HG03565 (cell line): Measurements from ENCODE around the gene SLC13A2.
A peak's percentile ranks its signal among the peaks of the same experiment; 100 is the strongest.

ENCODE experiments used
- ATAC-seq: cut with Tn5 transposase; IDR thresholded peaks from one replicate; pipeline ENCODE4 v1.9.1; 2021; ENCODE audit warnings: mild to moderate bottlenecking, moderate library complexity; ENCODE audit not compliant: unreplicated experiment

SLC13A2 gene

DNA sequence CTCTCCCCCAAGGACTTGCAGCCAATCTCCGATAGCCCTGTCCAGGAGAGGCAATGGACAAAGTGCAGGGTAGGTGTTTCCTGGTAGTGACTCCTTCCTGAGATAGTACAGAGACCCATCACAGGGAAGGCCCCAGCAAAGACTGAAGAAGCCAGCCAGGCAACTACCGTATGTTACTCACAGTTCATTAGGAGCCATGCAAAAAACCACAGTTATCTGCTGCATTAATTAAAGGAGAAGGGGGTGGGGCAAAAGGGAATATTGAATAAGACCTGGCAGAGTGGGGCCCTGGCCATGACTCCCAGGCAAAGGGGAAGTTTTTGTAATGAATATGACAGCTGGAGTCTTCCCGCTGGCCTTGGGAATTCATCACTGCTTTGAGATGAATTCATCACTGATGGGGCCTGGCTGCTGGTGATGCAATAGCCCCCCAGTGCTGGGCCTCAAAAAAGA is 2.5 kb upstream of the SLC13A2 start:
- ATAC-seq = no peak

DNA sequence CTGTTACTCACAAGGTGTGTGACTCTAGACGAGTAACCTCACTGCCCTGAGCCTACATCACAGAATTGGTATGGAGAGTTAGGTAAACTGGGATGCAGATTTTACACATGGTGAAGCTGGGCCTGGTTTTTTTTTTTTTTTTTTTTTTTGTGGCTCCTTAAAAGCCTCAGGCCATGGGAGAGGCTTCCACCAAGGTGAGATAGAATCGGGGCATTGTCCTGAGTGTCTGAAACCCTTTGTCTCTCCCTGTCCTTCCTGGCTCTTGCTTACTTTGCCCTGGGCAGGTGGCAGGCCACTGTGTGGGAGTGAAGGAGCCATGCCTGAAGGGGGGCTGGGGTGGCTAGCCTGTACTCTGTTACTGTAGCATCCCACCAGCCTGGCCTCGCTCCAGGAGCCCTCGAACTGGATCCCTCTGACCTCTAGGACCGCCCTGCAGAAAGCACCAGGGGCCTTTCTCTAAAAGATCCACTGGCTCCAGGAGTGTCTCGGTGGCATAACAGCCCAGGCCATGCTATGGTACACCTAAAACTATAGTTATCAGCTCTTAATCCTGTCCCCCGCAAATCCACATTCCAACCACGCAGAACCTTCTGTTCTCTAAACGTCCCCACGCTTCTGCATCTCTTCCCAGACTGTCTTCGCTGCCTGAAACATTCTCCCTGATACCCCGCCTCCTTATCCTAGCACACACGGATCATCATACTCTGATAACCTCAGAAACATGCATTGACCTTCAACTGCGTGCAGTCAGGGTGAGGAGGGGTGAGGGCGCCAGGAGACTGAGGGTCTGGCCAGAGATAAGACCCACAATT is 1.7 kb upstream of the SLC13A2 start:
- no peak for ATAC-seq

DNA sequence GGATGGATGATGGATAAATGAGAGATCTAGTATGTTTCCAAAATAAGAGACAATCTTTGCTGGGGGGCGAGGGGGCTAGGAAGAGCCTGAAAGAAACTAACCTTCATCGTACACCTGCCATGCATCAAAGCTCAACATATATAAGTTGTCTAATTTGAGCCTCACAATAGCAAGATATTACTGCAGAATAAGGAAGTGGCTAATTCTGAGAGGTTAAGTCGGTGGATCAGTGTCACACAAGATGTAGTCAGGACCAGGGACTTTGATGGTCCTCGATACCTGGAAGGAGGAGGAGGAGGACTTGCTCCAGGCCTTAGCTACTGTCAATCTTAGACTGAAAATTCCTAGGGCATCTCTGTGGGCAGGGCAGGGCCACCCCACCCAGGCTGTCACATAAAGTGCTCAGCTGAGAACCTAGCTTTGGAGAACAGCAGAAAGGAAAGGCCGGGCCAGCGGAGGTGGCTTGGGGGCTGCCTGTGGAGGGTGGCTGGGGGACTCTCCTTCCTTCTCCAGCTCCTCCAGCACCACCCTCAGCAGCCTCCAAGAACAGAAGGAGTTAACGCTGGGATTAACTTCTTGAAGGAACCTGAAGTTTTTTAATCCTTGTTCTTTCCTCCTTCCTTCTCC is 460 bp upstream of the SLC13A2 start:
- no peak for ATAC-seq

DNA sequence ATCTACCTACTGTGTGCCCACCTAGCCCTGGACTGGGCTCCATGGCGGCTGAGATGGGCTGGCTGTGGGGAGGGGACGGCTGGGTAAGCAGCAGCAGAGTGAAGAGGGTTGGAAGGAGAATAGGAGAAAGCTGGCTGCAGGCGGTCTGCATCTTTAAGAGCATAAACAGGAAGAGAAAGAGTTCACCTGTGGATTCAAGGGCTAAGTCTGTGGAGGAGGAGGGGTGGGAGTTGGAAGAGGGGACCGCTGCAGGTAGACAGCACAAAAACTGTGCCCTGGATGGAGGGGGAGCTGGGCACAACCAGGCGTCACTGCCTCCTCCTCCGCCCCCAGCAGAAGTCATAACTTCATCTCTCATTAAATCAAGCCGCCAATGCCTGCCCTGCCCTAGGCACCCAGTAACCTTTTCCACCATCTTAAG is 677 bp downstream of the SLC13A2 start:
- no peak for ATAC-seq

DNA sequence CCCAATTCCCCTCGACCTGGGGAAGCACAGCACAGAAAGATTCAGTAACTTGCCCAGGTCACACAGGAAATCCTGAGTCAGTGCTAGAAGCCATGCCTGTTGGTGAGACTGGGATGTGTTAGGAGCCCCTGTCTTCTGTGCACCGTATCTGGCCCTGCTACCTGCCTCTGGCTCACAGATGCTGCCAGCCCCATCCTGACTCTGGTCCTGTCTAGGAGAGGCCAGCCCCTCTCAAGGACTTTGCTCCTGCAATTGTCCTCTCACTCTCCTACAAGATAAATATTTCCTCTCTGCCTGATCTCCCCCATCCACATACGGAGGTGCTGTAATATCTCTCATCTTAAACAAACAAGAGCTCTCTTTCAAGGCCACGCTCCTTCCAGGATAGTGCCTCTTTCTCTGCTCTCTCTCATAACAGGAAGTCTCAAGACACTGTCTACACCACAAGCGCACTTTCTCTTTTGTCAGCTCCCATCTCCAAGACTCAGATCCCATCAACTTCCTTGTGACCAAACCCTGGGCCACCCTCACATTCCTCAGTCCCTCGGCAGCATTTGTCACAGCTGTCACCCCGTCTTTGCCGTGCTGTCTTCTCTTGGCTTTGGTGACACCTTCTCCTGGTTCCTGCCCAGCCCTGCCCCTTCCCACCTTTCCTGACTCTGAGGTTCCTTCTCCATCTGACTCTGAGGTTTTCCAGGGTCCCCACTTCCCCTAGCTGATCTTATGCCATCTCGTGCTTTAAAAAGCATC is 1.9 kb downstream of the SLC13A2 start:
- ATAC-seq = no peak

DNA sequence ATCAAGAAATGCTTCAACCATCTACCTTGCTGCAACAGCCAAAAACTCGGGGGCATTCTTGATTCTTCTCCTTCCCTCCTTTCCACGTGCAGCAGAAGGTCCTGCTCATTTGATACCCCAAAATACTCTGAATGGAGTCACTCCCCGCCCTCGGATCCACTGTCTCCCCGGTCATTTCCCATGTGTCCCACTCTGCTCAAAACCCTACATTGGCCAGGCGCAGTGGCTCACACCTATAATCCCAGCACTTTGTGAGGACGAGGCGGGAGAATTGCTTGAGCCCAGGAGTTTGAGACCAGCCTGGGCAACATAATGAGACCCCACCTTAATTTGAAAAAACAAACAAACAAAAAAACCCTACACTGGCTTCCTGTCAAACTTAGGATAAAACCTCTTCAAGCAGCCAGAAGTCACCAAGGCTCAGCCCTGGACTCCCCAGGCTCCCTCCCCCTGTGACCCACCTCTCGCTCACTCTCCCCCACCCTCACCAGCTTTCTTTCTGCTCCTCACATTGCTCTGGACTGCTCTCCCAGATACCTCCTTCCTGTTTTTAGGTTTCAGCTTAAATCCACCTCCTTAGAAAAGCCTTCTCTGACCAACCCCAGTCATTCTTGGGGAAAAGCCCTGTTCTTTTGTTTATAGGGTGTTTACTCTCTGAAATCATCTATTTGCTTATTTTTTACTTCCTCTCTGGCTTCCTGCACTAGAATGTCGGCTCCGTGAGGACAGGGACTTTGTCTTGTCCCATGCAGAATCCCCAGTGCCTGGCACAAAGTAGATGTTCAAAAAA is 2.8 kb downstream of the SLC13A2 start:
- ATAC-seq = no peak

DNA sequence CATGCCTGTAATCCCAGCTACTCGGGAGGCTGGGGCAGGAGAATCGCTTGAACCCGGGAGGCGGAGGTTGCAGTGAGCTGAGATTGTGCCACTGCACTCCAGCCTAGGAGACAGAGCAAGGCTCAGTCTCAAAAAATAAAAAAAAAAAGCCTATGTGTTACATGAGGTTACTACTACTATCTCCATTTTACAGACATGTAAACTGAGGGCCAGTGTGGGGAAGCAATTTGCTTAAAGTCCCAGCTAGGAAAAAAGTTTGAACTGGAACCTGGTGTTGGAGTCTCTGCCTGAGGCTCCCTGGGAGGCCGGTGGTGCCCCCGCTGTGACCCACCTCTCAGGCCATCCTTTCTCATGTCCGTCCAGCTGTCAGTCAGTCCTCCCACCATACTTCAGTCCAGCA is 4.5 kb downstream of the SLC13A2 start:
- ATAC-seq = no peak

DNA sequence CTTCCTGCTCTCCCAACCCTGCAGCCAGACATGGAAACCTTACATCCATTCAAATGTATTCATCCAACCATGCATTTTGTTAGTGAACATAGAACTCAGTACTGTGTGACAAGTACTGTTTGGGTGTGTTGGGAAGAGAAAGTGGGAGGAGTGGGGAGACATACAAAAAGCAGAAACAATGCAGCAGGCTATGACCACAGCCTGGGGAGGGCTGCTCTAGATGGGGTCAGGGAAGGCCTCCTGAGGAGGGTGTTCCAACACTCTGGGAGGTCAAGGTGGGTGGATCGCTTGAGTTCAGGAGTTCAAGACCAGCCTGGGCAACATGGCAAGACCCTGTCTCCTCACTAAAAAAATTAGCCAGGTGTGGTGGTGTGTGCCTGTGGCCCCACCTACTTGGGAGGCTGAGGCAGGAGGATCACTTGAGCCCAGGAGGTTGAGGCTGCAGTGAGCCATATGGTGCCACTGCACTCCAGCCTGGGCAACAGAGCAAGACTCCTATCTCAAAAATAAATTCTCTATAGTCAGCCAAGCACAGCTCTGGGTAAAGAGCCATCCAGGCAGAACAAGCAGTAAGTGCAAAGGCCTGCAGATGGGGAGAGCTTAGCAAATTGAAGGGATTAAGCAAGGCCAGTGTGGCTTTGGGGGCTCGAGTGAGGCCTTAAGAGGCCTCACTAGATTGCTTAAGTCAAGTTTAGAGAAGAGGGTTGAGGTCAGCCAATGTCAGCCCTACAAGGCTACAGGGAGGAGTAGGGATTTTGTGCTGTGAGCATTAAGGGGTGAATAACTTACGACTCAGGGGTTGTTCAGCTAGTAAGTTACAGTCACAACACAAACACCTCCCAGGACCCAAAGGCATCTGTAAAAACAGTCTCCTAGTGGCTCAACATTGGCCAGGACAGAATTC is 5.5 kb downstream of the SLC13A2 start:
- ATAC-seq = no peak

DNA sequence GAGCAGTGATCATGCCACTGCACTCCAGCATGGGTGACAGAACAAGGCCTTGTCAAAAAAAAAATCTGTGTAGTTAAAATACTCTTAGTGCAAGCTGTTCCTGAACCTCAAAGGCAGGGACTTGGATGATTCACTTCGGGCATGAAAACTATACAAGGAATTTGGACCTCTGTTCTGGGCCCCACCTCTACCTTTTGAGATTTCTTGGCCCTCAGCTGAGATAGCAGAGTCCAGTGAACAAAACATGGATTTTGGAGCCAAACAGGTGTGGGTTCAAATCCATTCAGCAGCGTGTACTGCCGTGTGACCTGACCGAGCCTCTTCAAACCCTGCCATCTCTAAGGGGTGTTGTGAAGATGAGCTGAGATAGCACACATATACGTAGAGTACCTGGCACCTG is 6.8 kb downstream of the SLC13A2 start:
- no peak for ATAC-seq

DNA sequence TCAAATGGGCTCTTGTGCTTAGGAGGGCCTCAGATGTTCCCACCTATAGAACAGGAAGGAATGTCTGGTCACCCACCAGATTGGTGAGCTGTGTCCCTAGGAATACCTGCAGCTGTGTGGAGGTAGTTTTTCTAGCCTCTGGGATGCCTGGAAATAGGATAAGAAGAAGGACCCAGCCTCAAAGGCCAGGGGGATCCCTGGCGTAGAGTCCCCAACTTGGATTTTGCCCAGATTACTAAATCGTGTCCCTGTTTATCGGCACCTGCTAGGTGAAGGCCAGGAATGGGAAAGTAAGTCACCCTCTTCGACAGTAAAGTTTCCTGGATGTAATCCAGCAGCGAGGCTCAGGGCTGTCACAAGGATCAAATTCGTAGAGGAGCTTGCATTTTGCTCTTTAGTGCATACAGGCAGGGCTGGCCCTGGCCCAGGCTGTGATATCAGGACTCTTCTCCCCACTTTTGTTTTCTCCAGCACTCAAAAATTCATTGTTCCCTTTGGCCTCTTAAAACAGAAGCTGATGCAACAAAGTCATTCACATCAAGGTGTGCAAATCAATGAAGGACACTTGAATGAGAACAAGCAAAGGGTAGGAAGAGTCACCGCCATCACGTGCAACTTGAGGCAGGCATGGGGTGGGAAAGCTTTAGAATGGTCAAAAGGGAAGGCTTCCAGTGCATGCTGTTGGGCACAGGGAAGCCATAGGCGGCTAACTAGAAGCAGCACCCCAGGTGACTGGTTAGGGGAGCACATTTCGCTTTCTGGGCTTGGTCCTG is 7.5 kb downstream of the SLC13A2 start:
- ATAC-seq = no peak

DNA sequence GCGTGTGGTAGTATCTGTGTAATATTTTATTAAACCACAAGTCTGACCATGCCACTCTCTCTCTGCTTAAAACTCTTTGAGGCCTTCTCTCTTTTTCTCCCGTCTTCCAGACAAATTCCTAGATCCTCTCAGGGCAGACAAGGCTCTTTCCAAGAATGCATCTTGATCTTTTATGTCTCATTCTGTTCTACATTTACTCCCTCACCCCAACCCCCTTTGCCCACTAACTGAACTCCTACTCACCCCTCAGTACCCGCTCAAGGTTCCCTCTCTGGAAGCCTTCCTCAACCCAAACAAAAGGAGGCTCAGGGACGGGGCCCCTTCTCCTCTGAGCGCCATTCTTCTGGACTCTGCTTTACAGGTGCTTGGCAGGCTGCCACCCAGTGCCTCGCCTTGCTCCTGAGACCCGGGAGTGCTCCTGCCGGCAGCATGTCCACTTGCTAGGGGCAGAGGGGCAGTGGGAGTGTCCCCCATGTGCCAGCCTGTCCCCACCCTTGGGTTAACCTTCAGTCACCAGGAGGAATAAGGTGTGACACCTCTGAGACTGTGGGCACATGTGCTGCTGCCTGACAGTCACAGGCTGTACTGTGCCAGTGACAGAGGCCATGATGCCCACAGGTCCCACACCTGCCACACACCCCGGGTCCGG is 9.2 kb downstream of the SLC13A2 start:
- ATAC-seq = no peak

DNA sequence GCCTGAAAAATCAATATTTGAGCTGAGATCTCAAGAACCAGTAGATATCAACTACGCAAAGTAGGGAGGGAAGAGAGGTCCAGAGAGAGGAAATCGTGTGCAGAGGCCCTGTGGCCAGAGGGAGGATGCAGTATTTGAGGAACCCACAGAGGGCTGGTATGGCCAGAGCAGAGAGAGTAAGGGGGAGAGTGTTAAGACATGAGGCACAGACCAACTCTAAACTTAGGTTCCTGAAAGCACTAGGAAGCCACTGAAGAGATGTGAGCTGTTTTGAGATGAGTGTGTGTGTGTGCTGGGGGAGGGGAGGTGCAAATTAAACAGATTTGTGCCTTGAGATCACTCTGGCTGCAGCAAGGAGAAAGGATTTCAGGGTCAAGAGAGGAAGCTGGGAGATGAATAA is 10.9 kb downstream of the SLC13A2 start:
- peak; percentile 87 for ATAC-seq

DNA sequence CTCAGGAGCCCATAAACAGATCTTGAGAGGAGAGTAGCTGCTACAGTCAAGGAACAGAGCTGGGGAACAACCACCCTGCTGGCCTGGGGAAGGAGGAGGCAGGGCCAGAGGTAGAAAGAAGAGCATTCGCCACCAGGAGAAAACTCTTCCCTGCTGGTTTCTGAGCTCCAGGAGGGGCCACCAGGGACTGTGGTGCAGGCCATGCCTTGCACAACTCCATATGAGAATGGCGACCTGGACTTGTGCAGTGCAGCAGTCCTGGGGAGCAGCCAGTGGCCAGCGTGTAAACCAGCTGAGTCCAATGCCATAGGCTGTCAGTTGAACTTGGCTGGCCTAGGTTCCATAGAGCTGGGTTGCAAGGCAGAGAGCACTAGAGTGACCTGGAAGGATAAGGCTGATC is 11.6 kb downstream of the SLC13A2 start:
- no peak for ATAC-seq

DNA sequence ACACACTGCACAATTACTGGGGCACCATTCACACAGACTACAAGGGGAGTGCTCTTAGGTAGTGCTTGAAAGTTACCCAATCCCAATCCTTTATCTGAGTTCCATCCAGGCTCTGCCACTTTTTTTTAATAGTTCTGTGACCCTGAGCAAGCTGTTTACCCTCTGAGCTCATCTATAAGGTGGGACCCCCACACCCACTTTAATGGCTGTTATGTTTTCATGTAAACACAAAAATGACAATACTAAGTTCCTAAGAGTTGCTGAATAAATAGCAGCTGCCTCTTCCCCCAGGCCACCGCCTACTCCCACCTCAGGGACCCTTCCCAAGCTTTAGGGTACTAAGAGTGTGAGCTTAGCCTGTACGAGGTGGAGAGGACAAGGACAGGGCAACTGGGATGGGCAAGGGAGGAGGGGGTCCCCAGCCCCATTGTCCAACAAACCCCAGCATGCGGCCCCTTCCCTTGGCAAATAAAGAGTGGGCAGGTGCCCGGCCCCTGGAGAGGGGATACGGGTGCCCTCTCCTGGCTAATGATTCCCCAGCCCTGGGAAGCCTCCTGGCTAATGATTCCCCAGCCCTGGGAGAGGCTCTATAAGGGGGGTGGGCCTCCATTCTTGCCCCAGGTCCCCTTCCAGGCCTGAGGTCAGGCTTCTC is 14.6 kb downstream of the SLC13A2 start:
- no peak for ATAC-seq

DNA sequence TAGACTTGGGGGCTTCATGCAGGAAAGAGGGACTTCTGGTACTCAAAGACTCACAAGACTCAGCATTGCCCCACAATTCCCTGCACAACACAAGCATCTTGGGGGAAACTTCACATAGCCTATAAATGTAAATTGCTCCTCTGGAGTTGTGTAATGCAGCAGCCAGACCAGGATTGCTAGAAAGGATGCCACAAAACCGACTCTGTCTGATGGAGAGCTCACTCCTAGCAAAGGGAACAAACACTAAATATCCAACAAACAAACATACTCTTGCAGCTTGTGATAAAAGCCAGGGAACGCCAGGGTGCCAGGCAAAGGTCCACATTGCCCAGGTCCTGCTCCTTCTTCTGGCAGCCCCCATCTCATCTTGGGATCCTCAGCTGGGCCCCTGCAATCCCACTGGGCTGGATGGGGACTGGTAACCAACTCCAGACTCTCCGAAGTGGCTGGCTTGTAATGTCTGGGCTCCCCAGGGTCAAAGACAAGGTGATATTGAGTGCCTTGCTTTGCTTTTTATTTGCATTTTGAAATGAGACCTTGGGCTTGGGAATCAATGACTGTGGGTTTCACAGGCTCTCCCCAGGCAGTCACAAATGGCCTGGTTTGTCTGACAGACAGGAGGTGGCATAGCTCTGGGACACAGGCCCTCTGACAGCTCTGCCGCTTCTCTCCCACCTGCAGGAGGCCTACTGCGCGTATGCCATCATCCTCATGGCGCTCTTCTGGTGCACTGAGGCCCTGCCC is 15.3 kb downstream of the SLC13A2 start:
- ATAC-seq = no peak

DNA sequence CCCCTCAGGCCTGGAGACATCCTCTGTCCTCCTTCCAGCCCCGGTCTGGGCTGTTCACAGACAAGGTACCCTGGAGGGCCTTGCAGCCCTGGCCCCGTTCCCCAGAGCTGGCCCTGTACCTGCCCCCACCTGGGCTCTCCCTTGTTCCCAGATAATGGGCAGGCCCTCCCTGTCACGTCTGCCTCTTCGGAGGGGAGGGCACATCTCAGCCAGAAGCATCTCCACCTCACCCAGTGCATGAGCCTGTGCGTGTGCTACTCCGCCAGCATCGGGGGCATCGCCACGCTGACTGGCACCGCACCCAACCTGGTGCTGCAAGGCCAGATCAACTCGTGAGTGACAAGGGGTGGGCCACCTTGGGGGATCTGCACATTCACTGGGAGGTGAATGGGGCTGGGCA is 17.8 kb downstream of the SLC13A2 start:
- ATAC-seq = no peak

DNA sequence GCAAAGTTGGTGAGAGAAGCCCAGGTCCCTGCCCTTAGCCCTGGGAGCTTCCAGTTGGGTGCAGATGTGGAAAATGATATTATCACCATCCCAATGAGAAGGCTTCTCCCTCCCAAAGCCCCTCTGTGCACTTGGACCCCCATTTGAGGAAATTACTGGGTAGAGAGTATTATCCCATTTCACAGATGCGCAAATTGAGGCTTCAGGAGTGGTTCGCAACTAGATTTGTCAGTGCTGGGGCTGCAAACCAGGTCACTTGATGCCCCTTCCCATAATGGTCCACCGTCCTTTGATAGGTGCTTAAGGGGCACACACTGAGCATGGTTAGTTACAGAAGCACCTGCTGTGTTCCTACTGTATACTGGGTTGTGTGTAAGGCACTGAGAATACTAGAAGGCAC is 18.4 kb downstream of the SLC13A2 start:
- no peak for ATAC-seq
